H9 (cell line): Measurements from ENCODE around the gene LRP1B. TPM values are rescaled to one million over a fixed set of nuclear protein-coding genes. Genes with fewer than 3 reads are reported as not detected.

Experiments
- DNase-seq: peaks from one replicate; pipeline ENCODE4 v3.0.0-alpha.2; 2017
- H2AFZ ChIP-seq: one replicate; pipeline ENCODE4 v1.6.1; 2013; ENCODE audit warnings: mild to moderate bottlenecking, low read length, control low read depth, moderate library complexity
- H2AK5ac ChIP-seq: 2 replicates; pipeline ENCODE4 v1.6.1; 2013; ENCODE audit warnings: low read length, control low read depth, mixed read lengths; ENCODE audit not compliant: insufficient read length
- H2BK120ac ChIP-seq: one replicate; pipeline ENCODE4 v1.6.1; 2013; ENCODE audit warnings: low read depth, mild to moderate bottlenecking, low read length, control low read depth, inconsistent platforms; ENCODE audit not compliant: poor library complexity, severe bottlenecking
- H2BK12ac ChIP-seq: 2 replicates; pipeline ENCODE4 v1.6.1; 2013; ENCODE audit warnings: low read length, control low read depth, mixed read lengths, low read depth; ENCODE audit not compliant: insufficient read length
- H2BK15ac ChIP-seq: 2 replicates; pipeline ENCODE4 v1.6.1; 2013; ENCODE audit warnings: low read depth, low read length, control low read depth
- H2BK20ac ChIP-seq: one replicate; pipeline ENCODE4 v1.6.1; 2013; ENCODE audit warnings: low read depth, mild to moderate bottlenecking, low read length, control low read depth, inconsistent platforms; ENCODE audit not compliant: poor library complexity, severe bottlenecking
- H2BK5ac ChIP-seq: 2 replicates; pipeline ENCODE4 v1.6.1; 2013; ENCODE audit warnings: low read length, control low read depth, mixed read lengths; ENCODE audit not compliant: insufficient read length
- H3K14ac ChIP-seq: 2 replicates; pipeline ENCODE4 v1.6.1; 2013; ENCODE audit warnings: low read length, control low read depth; ENCODE audit not compliant: insufficient read depth
- H3K18ac ChIP-seq: 2 replicates; pipeline ENCODE4 v1.6.1; 2013; ENCODE audit warnings: low read depth, mild to moderate bottlenecking, mixed read lengths, low read length, control low read depth; ENCODE audit not compliant: insufficient read length
- H3K23ac ChIP-seq: 2 replicates; pipeline ENCODE4 v1.6.1; 2013; ENCODE audit warnings: low read length, control low read depth, mixed read lengths, low read depth; ENCODE audit not compliant: insufficient read length
- H3K23me2 ChIP-seq: 2 replicates; pipeline ENCODE4 v1.6.1; 2013; ENCODE audit warnings: low read depth, mild to moderate bottlenecking, mixed read lengths, low read length, control low read depth; ENCODE audit not compliant: insufficient read length, poor library complexity, severe bottlenecking
- H3K27ac ChIP-seq: 2 replicates; pipeline ENCODE4 v1.5.1; 2013; ENCODE audit warnings: low read length, control low read depth, mixed read lengths, low read depth; ENCODE audit not compliant: insufficient read length
- H3K27me3 ChIP-seq: 2 replicates; pipeline ENCODE4 v1.6.1; 2013; ENCODE audit warnings: low read length, control low read depth, inconsistent platforms; ENCODE audit not compliant: insufficient read depth
- H3K4ac ChIP-seq: 2 replicates; pipeline ENCODE4 v1.6.1; 2013; ENCODE audit warnings: low read depth, mild to moderate bottlenecking, control low read depth, inconsistent platforms, low read length, moderate library complexity
- H3K4me1 ChIP-seq: 2 replicates; pipeline ENCODE4 v1.6.1; 2013; ENCODE audit warnings: low read length, control low read depth, inconsistent platforms; ENCODE audit not compliant: insufficient read depth
- H3K4me2 ChIP-seq: 2 replicates; pipeline ENCODE4 v1.6.1; 2013; ENCODE audit warnings: low read length, control low read depth, mixed read lengths; ENCODE audit not compliant: insufficient read length, insufficient read depth
- H3K56ac ChIP-seq: 2 replicates; pipeline ENCODE4 v1.6.1; 2013; ENCODE audit warnings: low read depth, mild to moderate bottlenecking, mixed read lengths, low read length, control low read depth; ENCODE audit not compliant: insufficient read length
- H3K79me1 ChIP-seq: 2 replicates; pipeline ENCODE4 v1.6.1; 2013; ENCODE audit warnings: low read depth, mild to moderate bottlenecking, moderate library complexity, low read length, control low read depth, inconsistent platforms; ENCODE audit not compliant: insufficient read depth, poor library complexity, severe bottlenecking
- H3K79me2 ChIP-seq: 2 replicates; pipeline ENCODE4 v1.6.1; 2013; ENCODE audit warnings: low read length, control low read depth, inconsistent platforms; ENCODE audit not compliant: insufficient read depth
- H3K9ac ChIP-seq: 2 replicates; pipeline ENCODE4 v1.6.1; 2013; ENCODE audit warnings: low read length, control low read depth, mixed read lengths; ENCODE audit not compliant: insufficient read length; ENCODE audit errors: extremely low read depth
- H3K9me3 ChIP-seq: one replicate; pipeline ENCODE4 v1.6.1; 2013; ENCODE audit warnings: low read depth, low read length, inconsistent platforms; ENCODE audit not compliant: control insufficient read depth
- H3T11ph ChIP-seq: one replicate; pipeline ENCODE4 v1.6.1; 2013; ENCODE audit warnings: mild to moderate bottlenecking, low read length, control low read depth, inconsistent platforms
- H4K20me1 ChIP-seq: one replicate; pipeline ENCODE4 v1.6.1; 2013; ENCODE audit not compliant: control insufficient read depth, insufficient read length, insufficient read depth
- H4K5ac ChIP-seq: 2 replicates; pipeline ENCODE4 v1.6.1; 2013; ENCODE audit warnings: low read depth, mild to moderate bottlenecking, mixed read lengths, low read length, control low read depth; ENCODE audit not compliant: insufficient read length
- H4K8ac ChIP-seq: replicated peaks from 2 replicates; pipeline ENCODE4 v1.6.1; 2013; ENCODE audit warnings: low read length, control low read depth, mixed read lengths, low read depth; ENCODE audit not compliant: insufficient read length
- H4K91ac ChIP-seq: 2 replicates; pipeline ENCODE4 v1.6.1; 2013; ENCODE audit warnings: low read depth, mild to moderate bottlenecking, moderate library complexity, mixed read lengths, low read length, control low read depth; ENCODE audit not compliant: insufficient read length
- H3K27ac Mint-ChIP-seq, 3 experiments: 2 replicates in 2 of 3; 3 replicates in 1 of 3; pipeline ENCODE4 v1.8.0; 2020 to 2021; ENCODE audit warnings: mixed read lengths in 3 of 3, mild to moderate bottlenecking in 1 of 3, moderate library complexity in 1 of 3
- H3K27me3 Mint-ChIP-seq: 2 replicates; pipeline ENCODE4 v1.8.0; 2021; ENCODE audit warnings: low read depth, mild to moderate bottlenecking, moderate library complexity, mixed read lengths
- H3K36me3 Mint-ChIP-seq, 3 experiments: 2 replicates in 2 of 3; 3 replicates in 1 of 3; pipeline ENCODE4 v1.8.0; 2020 to 2021; ENCODE audit warnings: low read depth in 3 of 3, mixed read lengths in 3 of 3; ENCODE audit not compliant: insufficient read depth in 1 of 3
- H3K4me1 Mint-ChIP-seq, 2 experiments: 2 replicates each; pipeline ENCODE4 v1.8.0; 2020; ENCODE audit warnings: mixed read lengths in 2 of 2
- H3K4me3 Mint-ChIP-seq, 2 experiments: 2 replicates in 1 of 2; 3 replicates in 1 of 2; pipeline ENCODE4 v1.8.0; 2020 to 2021; ENCODE audit warnings: mild to moderate bottlenecking in 2 of 2, mixed read lengths in 2 of 2, moderate library complexity in 1 of 2
- H3K9me3 Mint-ChIP-seq, 2 experiments: 2 replicates in 1 of 2; 3 replicates in 1 of 2; pipeline ENCODE4 v1.8.0; 2020; ENCODE audit warnings: mild to moderate bottlenecking in 2 of 2, mixed read lengths in 2 of 2, moderate library complexity in 1 of 2
- CTCF ChIP-seq: fragments of 200-600 bp; sonication (generic); conservative IDR thresholded peaks from 3 replicates; pipeline ENCODE4 v1.8.0; 2021; ENCODE audit warnings: antibody characterized with exemption, mild to moderate bottlenecking
- WGBS: extraction: QIAGEN DNeasy Blood & Tissue Kit; methylation state at CpG from one replicate; pipeline ENCODE4 v1.1.7; 2013; ENCODE audit warnings: missing lambda C conversion rate, low lambda C conversion rate, mixed read lengths; ENCODE audit not compliant: insufficient read length; ENCODE audit errors: extremely low coverage; 5-methylcytosine and 5-hydroxymethylcytosine counted together
- total RNA-seq: library from RNA; stranded (reverse); gene quantifications from 2 replicates; pipeline ENCODE4 v1.2.1, GENCODE V29; 2021

The LRP1B gene
- total RNA-seq, 1 experiment from 2014 or later: not detected

GRCh38 chr2:140604096-140604495, 1526.7 kb downstream of the LRP1B start:
- H3K4me2 ChIP-seq: no peak overlapping the region
- H3K36me3 Mint-ChIP-seq: no peaks in the 10 kb centered on the region
- no peaks in the 10 kb centered on the region for H3K27me3 ChIP-seq
- H2BK5ac ChIP-seq: no peak overlapping the region
- H3K4me1 ChIP-seq: no peaks in the 10 kb centered on the region
- no peak for TF ChIP-seq CTCF
- H3K4me1 Mint-ChIP-seq: no peaks in the 10 kb centered on the region
- H4K5ac ChIP-seq: no peak overlapping the region
- H3K9me3 Mint-ChIP-seq: no peaks in the 10 kb centered on the region
- H2BK12ac ChIP-seq: no peak overlapping the region
- H2BK120ac ChIP-seq: no peak overlapping the region
- no peak overlapping the region for H2AFZ ChIP-seq
- H4K20me1 ChIP-seq: no peaks in the 10 kb centered on the region
- no peak overlapping the region for H3K23ac ChIP-seq
- H3K4ac ChIP-seq: no peak overlapping the region
- H3K18ac ChIP-seq: no peak overlapping the region
- H3K79me1 ChIP-seq: no peaks in the 10 kb centered on the region
- no peak overlapping the region for H2BK15ac ChIP-seq
- no peak overlapping the region for H3K14ac ChIP-seq
- H3K9me3 ChIP-seq: no peaks in the 10 kb centered on the region
- H3K4me3 Mint-ChIP-seq: no peak overlapping the region
- H3K27me3 Mint-ChIP-seq: no peaks in the 10 kb centered on the region
- no peak overlapping the region for H2BK20ac ChIP-seq
- WGBS: no CpG with 5 or more reads among the region's 1 CpG
- H3K79me2 ChIP-seq: no peaks in the 10 kb centered on the region
- H3K23me2 ChIP-seq: no peaks in the 10 kb centered on the region
- H3K27ac Mint-ChIP-seq: no peak overlapping the region
- no peak for DNase-seq
- no peak overlapping the region for H3T11ph ChIP-seq
- H3K56ac ChIP-seq: no peak overlapping the region
- no peak overlapping the region for H3K27ac ChIP-seq
- H4K91ac ChIP-seq: no peak overlapping the region
- H2AK5ac ChIP-seq: no peak overlapping the region
- no peak overlapping the region for H4K8ac ChIP-seq
- H3K9ac ChIP-seq: no peak overlapping the region
